NCI-H1436 treated with DMSO at 0.1 percent for 48 hours (cell line): ENCODE data around the gene HSDL2.
"Not testable (repeated sequence)": the region's sequence is repeated elsewhere in the genome, so short reads cannot be mapped to it uniquely, and the experiment has no call there.

Experiments used
- DNase-seq: peaks from one replicate; lab custom pipeline; 2025; lab: John Stamatoyannopoulos, UW

HSDL2 gene

DNA sequence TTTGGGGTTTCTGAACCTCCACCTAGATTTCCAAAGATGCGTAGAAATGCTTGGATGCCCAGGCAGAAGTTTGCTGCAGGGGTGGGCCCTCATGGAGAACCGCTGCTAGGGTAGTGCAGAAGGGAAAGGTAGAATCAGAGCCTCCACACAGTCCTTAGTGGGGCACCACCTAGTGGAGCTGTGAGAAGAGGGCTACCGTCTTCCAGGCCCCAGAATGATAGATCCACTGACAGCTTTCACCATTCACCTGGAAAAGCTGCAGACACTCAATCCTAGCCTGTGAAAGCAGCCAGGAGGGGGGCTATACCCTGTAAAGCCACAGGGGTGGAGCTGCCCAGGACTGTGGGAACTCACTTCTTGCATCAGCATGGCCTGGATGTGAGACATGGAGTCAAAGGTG is 13.3 kb upstream of the HSDL2 start:
- DNase-seq, result no peak

DNA sequence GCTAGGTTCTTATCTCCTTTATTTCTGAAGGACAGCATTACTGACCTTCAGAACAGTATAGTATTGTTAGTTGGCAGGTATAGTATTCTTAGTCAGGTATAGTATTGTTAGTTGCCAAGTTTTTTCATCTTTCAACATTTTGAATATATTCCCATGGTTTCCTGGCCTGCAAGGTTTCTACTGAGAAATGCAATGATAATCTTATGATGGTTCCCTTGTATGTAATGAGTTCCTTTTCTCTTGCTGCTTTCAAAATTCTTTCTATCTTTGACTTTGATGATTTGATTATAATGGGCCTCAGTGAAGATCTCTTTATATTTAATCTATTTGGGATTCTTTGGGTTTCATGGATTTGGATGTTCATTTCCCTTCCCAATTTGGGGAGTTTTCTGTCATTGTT is 12.4 kb upstream of the HSDL2 start:
- no peak for DNase-seq

DNA sequence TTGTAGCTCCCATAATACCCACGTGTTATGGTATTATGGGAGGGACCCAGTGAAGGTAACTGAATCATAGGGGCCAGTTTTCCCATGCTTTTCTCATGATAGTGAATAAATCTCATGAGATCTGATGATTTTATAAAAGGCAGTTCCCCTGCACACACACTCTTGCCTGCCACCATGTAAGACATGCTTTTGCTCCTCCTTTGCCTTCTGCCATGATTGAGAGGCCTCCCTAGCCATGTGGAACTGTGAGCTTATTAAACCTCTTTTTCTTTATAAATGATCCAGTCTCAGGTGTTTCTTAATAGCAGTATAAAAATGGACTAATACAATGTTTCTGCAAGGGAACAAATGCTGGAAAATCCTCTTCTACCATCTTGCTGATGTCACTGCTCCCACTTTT is 10.1 kb upstream of the HSDL2 start:
- no peak for DNase-seq

DNA sequence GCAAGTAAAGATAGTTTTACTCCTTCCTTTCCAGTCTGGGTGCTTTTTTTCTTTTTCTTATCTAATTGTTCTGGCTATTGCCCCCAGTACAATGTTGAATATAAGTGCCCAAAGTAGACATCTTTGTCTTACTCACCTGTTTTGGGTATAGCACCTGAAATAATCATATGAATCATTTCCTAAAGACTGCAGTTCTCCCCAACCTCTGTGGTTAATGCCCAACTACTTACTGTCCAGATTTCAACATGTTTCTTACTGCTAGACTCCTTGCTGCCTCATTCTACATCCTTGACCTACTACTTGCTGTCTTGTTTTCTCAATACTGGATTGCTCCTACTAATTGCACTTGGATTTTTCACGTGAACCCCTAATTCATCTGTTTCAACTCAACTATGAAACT is 8.8 kb upstream of the HSDL2 start:
- DNase-seq, result no peak

DNA sequence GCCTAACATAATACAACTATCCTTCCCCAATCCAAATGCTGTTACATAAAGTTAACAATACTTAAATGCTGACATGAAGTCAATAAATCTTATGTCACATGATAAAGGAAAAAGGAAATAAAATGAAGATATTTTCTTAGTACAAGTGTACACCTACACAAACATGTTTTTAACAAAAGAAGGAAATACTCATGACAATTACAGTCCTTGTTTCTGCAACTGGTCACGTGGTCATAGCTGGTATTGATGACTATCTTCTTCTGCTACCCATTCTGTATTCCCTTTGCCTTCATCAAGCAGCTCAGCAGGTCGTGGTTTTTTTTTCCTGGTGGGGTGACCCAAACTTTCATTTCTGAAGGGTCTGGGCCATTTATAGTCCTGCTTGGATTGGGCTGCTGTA is 6.2 kb upstream of the HSDL2 start:
- DNase-seq, result not testable (repeated sequence)

DNA sequence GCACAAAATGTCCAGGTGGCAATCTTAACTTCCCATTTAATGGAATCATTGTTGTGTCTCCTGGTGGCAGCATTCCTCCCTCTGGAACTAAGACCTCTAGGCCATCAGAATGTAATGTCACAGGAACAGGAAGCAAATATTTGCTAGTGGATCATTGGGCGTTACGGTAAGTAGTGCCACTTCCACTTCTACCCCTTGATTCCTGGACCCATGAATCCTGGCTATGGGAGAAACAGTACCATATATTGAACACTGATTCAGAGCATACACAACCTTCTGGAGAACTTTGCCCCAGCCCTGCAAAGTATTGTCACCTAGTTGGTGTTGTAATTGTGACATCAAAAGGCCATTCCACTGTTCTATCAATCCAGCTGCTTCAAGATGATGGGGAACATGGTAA is 5.7 kb upstream of the HSDL2 start:
- not testable (repeated sequence) for DNase-seq

DNA sequence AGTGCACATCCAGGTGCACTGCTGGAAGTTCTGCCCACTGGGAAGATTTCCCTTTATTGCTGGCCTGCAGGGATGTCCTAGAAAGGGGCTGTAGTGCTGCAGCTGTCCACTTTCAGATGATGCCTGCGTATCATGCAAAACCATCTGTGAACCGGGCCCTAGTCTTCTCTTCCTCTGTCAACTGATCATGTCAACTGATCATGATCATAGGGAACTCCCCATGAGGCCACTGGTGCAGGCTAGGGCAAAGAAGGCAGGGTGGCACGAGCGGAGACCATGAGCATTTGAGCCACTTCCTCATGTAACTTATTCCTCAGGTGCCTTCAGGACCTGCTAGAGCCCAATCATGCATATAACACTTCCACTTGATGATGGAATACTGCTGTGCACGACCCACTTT is 4.5 kb upstream of the HSDL2 start:
- DNase-seq, result no peak

DNA sequence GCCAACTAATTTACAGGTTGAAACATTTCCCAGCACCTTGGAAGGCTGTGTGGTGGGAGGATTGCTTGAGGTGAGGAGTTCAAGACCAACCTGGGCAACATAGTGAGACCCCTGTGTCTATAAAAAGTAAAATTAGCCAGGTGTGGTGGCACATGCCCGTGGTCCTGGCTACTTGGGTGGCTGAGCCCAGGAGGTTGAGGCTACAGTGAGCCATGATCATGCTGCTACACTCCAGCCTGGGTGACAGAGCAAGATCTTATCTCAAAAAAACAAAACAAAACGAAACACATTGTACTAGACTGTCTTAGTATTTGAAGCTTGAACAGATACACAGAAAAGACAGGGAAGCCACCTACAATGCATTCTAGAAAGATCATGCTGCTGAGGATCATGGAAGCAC is 2.8 kb upstream of the HSDL2 start:
- DNase-seq, result no peak

DNA sequence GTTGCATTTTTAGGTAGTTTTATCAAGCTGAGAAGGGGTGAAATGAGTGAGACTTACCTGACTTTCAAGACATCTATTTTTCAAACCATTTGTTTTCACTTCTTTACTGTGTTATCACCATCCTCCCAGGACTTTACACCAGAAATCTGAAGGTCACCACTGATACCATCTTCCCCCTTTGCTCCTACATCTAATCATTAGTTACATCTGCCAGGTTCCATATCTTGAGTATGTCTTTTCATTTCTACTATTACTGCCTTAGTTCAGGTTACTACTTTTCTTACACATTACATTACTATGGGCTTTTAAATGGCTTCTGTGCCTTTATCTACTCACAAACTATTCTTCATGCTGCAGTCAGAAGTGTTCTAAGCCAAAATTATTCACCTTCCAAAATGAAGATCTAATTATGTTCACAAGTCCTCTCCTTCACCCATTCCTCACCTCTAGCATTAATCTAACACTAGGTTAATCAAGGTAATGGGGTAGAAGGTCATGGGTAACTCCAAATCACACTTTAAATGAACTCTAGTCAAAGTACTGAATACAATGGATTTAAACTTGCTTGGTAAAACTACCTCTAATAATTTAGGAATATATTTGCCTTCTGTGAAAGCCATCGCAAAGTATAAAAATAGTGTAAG is 2.1 kb upstream of the HSDL2 start:
- DNase-seq, result no peak

DNA sequence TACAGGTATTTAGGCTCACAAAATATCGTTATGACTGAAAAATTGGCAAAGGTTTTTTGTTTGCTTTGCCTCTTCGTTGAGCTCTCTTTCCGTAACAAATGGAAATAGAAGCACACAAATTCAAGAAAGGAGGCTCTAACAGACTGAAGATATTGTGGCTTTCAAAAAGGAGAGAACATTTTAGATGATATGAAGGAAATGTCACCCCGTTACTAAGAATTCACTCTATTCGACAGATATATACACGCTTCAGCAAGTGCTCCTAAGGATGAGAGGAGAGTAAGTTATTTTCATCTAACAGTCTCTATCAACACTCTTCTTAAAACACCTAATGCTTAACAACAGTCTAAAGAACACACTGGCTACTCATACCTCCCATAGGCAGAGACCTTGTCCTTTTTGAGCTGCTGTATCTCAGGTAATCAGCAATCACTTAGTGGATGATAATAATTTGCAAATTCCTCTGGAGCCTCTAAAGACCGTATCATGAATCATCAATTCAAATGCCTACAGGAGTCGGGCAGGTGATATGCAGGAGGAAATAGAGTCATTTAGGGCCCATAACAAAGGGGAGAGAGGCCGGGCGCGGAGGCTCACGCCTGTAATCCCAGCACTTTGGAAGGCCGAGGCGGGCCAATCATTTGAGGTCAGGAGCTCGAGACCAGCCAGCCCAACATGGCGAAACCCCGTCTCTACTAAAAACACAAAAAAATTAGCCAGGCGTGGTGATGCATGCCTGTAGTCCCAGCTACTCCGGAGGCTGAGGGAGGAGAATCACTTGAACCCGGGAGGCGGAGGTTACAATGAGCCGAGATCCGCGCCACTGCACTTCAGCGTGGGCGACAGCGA is 1.4 kb upstream of the HSDL2 start:
- DNase-seq, result no peak

DNA sequence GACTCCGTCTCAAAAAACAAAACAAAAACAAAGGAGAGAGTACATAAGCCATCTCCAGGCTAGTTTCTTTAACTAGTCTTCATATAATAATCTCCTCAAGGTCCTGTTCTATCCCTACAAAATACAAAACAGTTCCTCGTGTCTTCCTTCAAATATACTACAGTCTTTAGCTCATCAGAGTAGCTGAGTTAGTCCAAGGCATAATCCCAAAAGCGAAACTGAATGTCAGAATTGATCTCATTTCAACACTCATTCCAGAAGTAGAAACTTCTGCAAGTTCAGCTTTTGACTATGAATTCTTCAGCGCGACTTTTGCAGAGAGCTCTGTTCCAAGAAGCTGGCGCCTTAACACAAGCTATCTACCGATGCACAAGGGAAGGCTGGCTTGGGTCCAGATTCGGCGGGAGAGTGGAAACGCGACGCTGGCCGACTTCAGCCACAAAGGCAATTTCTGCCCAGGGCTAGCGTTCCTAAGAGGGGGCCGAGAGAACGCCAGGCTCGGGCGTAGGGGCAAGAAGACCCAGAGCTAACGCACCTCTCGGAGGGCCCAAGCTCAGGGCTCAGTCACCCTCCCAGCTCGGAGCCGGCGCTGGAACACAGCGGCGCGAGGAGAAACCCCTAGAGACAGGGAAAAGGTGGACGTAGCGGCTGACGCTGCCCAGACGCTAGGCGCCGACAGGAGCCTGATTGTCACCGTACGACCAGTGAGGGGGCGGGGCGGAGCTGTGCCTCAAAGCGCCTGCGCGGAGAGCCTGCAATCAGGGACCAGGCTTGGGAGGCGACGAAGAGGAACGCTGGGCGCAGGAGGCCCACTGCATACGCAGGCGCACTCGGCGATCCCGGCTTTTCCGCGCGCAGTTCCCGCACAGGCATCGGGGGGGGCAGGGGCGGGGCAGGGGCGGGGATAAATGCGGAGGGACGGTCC is 469 bp upstream of the HSDL2 start:
- peak; percentile 92 for DNase-seq

DNA sequence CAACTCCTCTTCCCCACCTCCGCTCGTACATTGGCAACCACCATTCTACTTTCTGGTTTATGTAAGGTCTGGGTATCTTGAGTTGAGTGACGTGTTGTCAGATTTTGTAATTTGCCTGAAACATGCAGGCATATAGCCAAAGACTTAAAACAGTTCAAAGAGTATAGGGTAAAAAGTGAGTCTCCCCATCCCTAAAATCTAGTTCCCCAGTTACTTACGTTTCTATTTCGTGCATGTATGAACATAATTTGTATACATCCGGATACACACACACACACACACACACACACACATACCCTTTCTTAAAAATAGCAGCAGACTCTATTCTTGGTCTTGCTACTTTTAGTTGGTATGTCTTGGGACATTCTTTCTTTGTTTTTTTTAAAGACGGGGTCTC is 915 bp downstream of the HSDL2 start:
- no peak for DNase-seq

DNA sequence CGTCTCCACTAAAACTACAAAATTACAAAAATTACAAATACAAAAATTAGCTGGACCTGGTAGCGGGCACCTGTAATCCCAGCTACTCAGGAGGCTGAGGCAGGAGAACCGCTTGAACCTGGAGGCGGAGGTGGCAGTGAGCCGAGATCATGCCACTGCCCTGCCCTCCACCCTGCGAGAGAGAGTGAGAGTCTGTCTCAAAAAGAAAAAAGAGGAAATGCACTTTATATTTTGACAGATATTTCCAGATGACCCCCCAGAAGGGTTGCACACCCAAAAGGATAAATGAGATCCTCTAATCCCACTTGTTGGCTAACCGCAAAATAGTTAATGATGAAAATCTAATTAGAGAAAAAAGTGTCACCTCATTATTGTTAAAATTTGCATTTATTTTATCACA is 2.2 kb downstream of the HSDL2 start:
- no peak for DNase-seq

DNA sequence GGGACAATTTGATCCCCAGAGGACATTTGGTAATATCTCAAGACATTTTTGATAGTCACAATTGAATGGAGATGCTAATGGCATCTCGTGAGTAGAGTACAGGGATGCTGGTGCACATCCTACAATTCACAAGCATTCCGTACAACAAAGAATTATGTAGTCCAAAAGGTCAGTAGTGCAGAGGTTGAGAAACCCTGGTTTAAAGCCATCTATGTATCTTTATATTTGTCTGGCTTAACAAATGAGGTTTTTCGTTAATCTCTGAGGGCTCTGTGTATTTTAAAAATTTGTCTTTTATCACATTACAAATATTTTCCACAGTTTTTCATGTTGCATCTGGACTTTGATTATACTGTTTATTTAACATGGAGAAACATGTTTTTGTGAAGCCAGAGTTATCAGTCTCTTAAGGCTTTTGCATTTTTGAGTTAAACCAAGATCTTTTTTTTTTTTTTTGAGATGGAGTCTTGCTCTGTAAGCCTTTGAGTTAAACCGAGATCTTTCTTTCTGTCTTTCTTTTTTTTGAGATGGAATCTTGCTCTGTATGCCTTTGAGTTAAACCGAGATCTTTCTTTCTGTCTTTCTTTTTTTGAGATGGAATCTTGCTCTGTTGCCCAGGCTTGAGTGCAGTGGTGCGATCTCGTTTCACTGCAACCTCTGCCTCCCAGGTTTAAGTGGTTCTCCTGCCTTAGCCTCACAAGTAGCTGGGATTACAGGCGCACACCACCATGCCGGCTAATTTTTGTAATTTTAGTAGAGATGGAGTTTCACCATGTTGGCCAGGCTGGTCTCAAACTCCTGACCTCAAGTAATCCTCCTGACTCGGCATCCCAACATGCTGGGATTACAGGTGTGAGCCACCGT is 2.8 kb downstream of the HSDL2 start:
- DNase-seq, result no peak

DNA sequence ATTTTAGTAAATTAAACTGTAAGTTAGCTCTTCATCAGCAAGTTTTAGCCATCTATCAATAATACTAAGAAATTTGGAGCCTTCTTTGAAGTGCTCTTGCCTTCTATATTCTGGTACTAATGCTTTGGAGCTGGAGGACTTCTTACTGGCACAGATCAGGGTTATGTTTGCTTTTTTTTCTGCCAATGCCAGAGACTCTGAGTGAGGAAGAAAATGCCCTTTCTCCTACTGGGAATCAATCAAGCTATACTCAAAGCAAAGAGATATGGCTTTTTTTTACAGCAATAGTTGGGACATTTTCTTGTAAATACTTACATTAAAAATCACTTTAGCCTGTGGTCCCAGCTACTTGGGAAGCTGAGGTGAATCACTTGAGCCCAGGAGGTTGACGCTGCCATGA is 4.3 kb downstream of the HSDL2 start:
- DNase-seq, result no peak

DNA sequence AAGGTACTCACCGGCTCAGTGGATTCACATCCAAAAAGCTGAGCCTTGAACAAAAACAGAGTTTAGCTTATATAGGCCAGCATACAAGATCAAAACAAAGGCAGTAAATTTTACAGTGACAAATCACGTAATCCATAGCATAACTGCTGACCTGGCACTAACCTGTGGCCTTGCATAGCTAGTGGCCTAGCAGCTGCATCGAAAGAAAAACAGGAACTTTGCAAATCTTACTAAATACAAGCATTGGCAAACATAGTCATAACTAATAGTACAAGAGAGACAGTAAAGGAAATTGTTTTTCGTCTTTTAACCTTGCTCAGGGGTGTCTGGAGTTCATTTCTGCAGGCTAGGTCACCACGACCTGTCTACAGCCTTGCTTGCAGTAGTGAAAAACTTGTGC is 4.8 kb downstream of the HSDL2 start:
- DNase-seq, result no peak

DNA sequence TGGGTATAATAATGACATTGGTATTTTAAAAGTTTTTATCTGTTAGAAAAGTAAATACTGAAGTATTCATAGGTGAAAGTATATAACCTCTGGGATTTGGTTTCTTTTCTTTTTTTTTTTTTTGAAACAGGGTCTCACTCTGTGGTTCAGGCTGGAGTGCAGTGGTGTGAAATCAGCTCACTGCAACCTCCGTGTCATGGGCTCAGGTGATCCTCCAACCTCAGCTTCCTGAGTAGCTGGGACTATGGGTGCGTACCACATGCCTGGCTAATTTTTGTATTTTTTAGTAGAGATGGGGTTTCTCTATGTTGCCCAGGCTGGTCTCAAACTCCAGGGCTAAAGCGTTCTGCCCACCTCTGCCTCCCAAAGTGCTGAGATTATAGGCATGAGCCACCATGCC is 7.2 kb downstream of the HSDL2 start:
- no peak for DNase-seq

DNA sequence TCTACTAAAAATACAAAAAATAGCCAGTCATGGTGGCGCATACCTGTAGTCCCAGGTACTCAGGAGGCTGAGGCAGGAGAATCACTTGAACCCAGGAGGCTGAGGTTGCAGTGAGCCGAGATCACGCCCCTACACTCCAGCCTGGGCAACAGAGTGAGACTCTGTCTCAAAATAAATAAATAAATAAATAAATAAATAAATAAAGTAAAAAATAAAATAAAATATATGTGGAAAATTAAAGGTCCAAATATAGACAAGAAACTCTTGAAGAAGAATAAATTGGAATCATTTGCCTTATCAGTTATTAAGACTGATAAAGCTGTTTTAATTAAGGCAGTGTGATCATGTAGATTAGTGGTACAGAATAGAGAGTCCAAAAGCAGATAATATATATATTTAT is 10.0 kb downstream of the HSDL2 start:
- DNase-seq, result not testable (repeated sequence)

DNA sequence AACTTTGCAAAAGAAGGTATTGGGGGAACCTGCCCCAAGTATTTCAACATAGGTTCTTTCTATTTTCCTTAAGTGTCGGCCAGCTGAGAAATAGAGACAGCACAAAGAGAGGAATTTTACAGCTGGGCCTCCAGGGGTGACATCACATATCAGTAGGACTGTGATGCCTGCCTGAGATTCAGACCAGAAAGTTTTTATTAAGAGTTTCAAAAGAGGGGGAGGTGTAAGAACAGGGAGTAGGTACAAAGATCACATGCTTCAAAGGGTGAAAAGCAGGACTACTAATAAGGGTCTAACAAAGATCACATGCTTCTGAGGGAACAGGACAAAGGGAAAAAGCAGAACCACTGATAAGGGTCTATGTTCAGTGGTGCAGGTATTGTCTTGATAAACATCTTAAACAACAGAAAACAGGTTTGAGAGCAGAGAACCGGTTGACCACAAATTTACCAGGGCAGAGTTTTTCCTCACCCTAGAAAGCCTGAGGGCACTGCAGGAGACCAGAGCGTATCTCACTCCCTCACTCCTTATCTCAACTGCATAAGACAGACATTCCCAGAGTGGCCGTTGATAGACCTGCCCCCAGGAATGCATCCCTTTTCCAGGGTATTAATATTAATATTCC is 12.1 kb downstream of the HSDL2 start:
- not testable (repeated sequence) for DNase-seq

DNA sequence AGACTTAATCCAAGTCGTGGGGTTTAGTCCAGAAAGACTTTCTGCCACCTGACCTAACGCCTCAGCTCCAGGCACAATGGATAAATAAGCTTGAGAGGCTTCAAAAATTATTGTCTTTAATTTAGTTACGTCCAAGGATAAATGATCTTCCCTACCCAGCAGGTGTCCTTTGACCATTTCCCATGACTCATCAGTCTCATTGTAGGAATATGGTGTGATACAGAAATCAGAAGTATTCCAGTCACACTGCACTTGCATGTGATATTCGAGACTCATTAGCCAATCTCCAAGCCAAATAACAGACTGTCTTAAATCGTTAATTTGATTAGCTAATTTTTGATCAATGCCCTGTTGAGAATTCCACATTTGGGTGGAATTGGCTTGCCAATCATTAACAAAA is 13.2 kb downstream of the HSDL2 start:
- not testable (repeated sequence) for DNase-seq

DNA sequence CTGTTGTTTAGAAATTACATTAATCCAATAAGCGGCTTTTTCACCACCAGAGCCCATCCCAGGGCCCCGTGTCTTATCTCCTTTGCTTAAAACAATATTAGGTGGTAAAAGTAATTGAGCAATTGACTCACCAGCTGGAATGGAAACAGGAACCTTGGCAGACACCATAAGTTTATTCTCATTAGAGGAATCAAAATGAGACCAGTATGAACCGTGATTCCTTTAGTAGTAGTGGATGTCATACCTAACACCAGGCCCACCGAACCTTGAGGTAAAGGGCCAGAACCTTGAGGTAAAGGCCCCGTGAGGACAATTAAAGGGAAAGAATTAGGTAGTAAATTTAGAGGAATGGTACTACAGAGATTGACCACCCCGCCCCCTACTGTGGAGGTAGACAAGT is 16.5 kb downstream of the HSDL2 start:
- no peak for DNase-seq
